Measurements from ENCODE around the gene CSGALNACT2.

The CSGALNACT2 gene

GRCh38 chr10:43188702-43189101, 50.5 kb downstream of the CSGALNACT2 start:
- DNase-seq, result no peak

- no peak for DNase-seq
Observed at GRCh38 chr10:43190289-43190688, 52.0 kb downstream of the CSGALNACT2 start.

GRCh38 chr10:43190775-43191174, 52.5 kb downstream of the CSGALNACT2 start:
- no peak for DNase-seq

GRCh38 chr10:43192884-43193283, 54.6 kb downstream of the CSGALNACT2 start:
- DNase-seq, result no peak

GRCh38 chr10:43193496-43194080, 55.3 kb downstream of the CSGALNACT2 start:
- DNase-seq, result no peak

GRCh38 chr10:43194266-43194665, 56.0 kb downstream of the CSGALNACT2 start:
- DNase-seq, result no peak

- DNase-seq, result no peak
Observed at GRCh38 chr10:43194859-43195258, 56.6 kb downstream of the CSGALNACT2 start.

- DNase-seq, result no peak
Observed at GRCh38 chr10:43195557-43195956, 57.3 kb downstream of the CSGALNACT2 start.

GRCh38 chr10:43196131-43196980, 58.1 kb downstream of the CSGALNACT2 start:
- DNase-seq, result no peak

GRCh38 chr10:43196981-43197833, 59.0 kb downstream of the CSGALNACT2 start:
- DNase-seq, result no peak

GRCh38 chr10:43197834-43198681, 59.8 kb downstream of the CSGALNACT2 start:
- DNase-seq, result no peak

GRCh38 chr10:43198682-43199005, 60.4 kb downstream of the CSGALNACT2 start:
- DNase-seq, result no peak

- DNase-seq, result no peak
Observed at GRCh38 chr10:43199088-43199683, 60.9 kb downstream of the CSGALNACT2 start.

GRCh38 chr10:43199684-43200537, 61.7 kb downstream of the CSGALNACT2 start:
- DNase-seq, result no peak

GRCh38 chr10:43200538-43201390, 62.5 kb downstream of the CSGALNACT2 start:
- DNase-seq, result no peak

GRCh38 chr10:43201545-43202131, 63.4 kb downstream of the CSGALNACT2 start:
- no peak for DNase-seq

GRCh38 chr10:43202224-43202656, 64.0 kb downstream of the CSGALNACT2 start:
- peak; percentile 58 for DNase-seq

GRCh38 chr10:43202657-43203447, 64.6 kb downstream of the CSGALNACT2 start:
- DNase-seq, result peak; percentile 53
